ENCODE data around the gene CST9. TPM values are rescaled to one million over a fixed set of nuclear protein-coding genes. Genes with fewer than 3 reads are reported as not detected.
"Not testable (repeated sequence)": the region's sequence is repeated elsewhere in the genome, so short reads cannot be mapped to it uniquely, and the experiment has no call there.

The CST9 gene
- total RNA-seq, 2 experiments from 2014 or later, result not detected

GRCh38 chr20:23624324-23624691 lies 18.6 kb upstream of the CST9 start:
- no peak for DNase-seq
- ChIA-PET POLR2A (no interaction called here), CTCF (no interaction called here)
- no peak overlapping the region for H3K27ac Mint-ChIP-seq
- peaks cover 6% of the 10 kb centered on the region for H3K4me1 Mint-ChIP-seq
- no peaks in the 10 kb centered on the region for H3K36me3 Mint-ChIP-seq (ENCODE audit: low read depth)
- H3K9me3 Mint-ChIP-seq, result no peaks in the 10 kb centered on the region
- H3K27me3 Mint-ChIP-seq, result peaks cover 22% of the 10 kb centered on the region
- no peak overlapping the region for H3K4me3 Mint-ChIP-seq

GRCh38 chr20:23623666-23624323 lies 18.1 kb upstream of the CST9 start:
- CTCF ChIA-PET, result no interaction called here
- no peak for DNase-seq
- Mint-ChIP-seq H3K4me1 (peaks cover 6% of the 10 kb centered on the region), H3K36me3 (ENCODE audit: low read depth) (no peaks in the 10 kb centered on the region), H3K9me3 (no peaks in the 10 kb centered on the region), H3K27ac (no peak overlapping the region), H3K4me3 (no peak overlapping the region), H3K27me3 (peaks cover 26% of the 10 kb centered on the region)
- POLR2A ChIA-PET, result no interaction called here

GRCh38 chr20:23622839-23623343 lies 17.2 kb upstream of the CST9 start:
- no peak overlapping the region for H3K4me3 Mint-ChIP-seq

GRCh38 chr20:23622401-23622800 lies 16.7 kb upstream of the CST9 start:
- CTCF ChIA-PET; H3K4me3 Mint-ChIP-seq; H3K4me1 Mint-ChIP-seq; H3K9me3 Mint-ChIP-seq; DNase-seq; POLR2A ChIA-PET; H3K27ac Mint-ChIP-seq; H3K36me3 Mint-ChIP-seq (ENCODE audit: low read depth): not testable (repeated sequence)
- H3K27me3 Mint-ChIP-seq, result peaks cover 35% of the 10 kb centered on the region

More at GRCh38 chr20:23622839-23623343, 17.2 kb upstream of the CST9 start:
- POLR2A ChIA-PET, result no interaction called here
- Mint-ChIP-seq H3K36me3 (ENCODE audit: low read depth) (no peaks in the 10 kb centered on the region), H3K27ac (no peak overlapping the region), H3K4me1 (peaks cover 6% of the 10 kb centered on the region), H3K27me3 (peaks cover 33% of the 10 kb centered on the region), H3K9me3 (no peaks in the 10 kb centered on the region)
- CTCF ChIA-PET, result no interaction called here
- DNase-seq, result no peak

- H3K36me3 Mint-ChIP-seq (ENCODE audit: low read depth); CTCF ChIA-PET: not testable (repeated sequence)
- H3K27me3 Mint-ChIP-seq, result peaks cover 36% of the 10 kb centered on the region
Observed at GRCh38 chr20:23620670-23621386, 15.1 kb upstream of the CST9 start.

GRCh38 chr20:23614163-23614562 lies 8.4 kb upstream of the CST9 start:
- ChIA-PET CTCF (no interaction called here), POLR2A (no interaction called here)
- Mint-ChIP-seq H3K27ac (no peak overlapping the region), H3K27me3 (peaks cover 21% of the 10 kb centered on the region), H3K4me3 (no peak overlapping the region), H3K9me3 (no peaks in the 10 kb centered on the region), H3K4me1 (no peaks in the 10 kb centered on the region), H3K36me3 (ENCODE audit: low read depth) (no peaks in the 10 kb centered on the region)
- DNase-seq, result no peak

More at GRCh38 chr20:23620670-23621386, 15.1 kb upstream of the CST9 start:
- H3K27ac Mint-ChIP-seq, H3K4me3 Mint-ChIP-seq, DNase-seq, POLR2A ChIA-PET, H3K4me1 Mint-ChIP-seq, H3K9me3 Mint-ChIP-seq: not testable (repeated sequence)

GRCh38 chr20:23613676-23614075 lies 8.0 kb upstream of the CST9 start:
- Mint-ChIP-seq H3K4me1 (no peaks in the 10 kb centered on the region), H3K27me3 (peaks cover 17% of the 10 kb centered on the region), H3K9me3 (no peaks in the 10 kb centered on the region), H3K4me3 (no peak overlapping the region), H3K36me3 (ENCODE audit: low read depth) (no peaks in the 10 kb centered on the region), H3K27ac (no peak overlapping the region)
- ChIA-PET POLR2A (no interaction called here), CTCF (no interaction called here)
- no peak for DNase-seq

GRCh38 chr20:23612396-23612795 lies 6.7 kb upstream of the CST9 start:
- ChIA-PET CTCF (no interaction called here), POLR2A (no interaction called here)
- Mint-ChIP-seq H3K4me1 (no peaks in the 10 kb centered on the region), H3K27ac (no peak overlapping the region), H3K36me3 (ENCODE audit: low read depth) (no peaks in the 10 kb centered on the region), H3K27me3 (peaks cover 9% of the 10 kb centered on the region), H3K4me3 (no peak overlapping the region), H3K9me3 (no peaks in the 10 kb centered on the region)
- no peak for DNase-seq

GRCh38 chr20:23609486-23610109 lies 3.9 kb upstream of the CST9 start:
- CTCF ChIA-PET, result no interaction called here
- H3K9me3 Mint-ChIP-seq, result no peaks in the 10 kb centered on the region
- no peaks in the 10 kb centered on the region for H3K36me3 Mint-ChIP-seq (ENCODE audit: low read depth)
- no peaks in the 10 kb centered on the region for H3K4me1 Mint-ChIP-seq
- no peak overlapping the region for H3K27ac Mint-ChIP-seq
- POLR2A ChIA-PET, result no interaction called here
- DNase-seq, result no peak
- peaks cover 3% of the 10 kb centered on the region for H3K27me3 Mint-ChIP-seq
- no peak overlapping the region for H3K4me3 Mint-ChIP-seq

GRCh38 chr20:23608251-23608846 lies 2.6 kb upstream of the CST9 start:
- Mint-ChIP-seq H3K27me3 (peaks cover 3% of the 10 kb centered on the region), H3K4me3 (no peak overlapping the region), H3K36me3 (ENCODE audit: low read depth) (no peaks in the 10 kb centered on the region), H3K4me1 (no peaks in the 10 kb centered on the region), H3K27ac (no peak overlapping the region), H3K9me3 (no peaks in the 10 kb centered on the region)
- CTCF ChIA-PET, result no interaction called here
- POLR2A ChIA-PET, result no interaction called here
- no peak for DNase-seq

GRCh38 chr20:23607497-23608245 lies 2.0 kb upstream of the CST9 start:
- Mint-ChIP-seq H3K4me3 (no peak overlapping the region), H3K9me3 (no peaks in the 10 kb centered on the region), H3K27me3 (peaks cover 3% of the 10 kb centered on the region), H3K36me3 (ENCODE audit: low read depth) (no peaks in the 10 kb centered on the region), H3K27ac (no peak overlapping the region), H3K4me1 (no peaks in the 10 kb centered on the region)
- ChIA-PET POLR2A (no interaction called here), CTCF (no interaction called here)
- DNase-seq, result no peak

GRCh38 chr20:23606652-23607049 lies 934 bp upstream of the CST9 start:
- H3K27ac Mint-ChIP-seq, result no peak overlapping the region
- ChIA-PET POLR2A (no interaction called here), CTCF (no interaction called here)
- H3K4me3 Mint-ChIP-seq, result no peak overlapping the region
- no peaks in the 10 kb centered on the region for H3K9me3 Mint-ChIP-seq
- peak; percentile 75 for DNase-seq
- H3K4me1 Mint-ChIP-seq, result no peaks in the 10 kb centered on the region
- H3K36me3 Mint-ChIP-seq (ENCODE audit: low read depth), result no peaks in the 10 kb centered on the region
- H3K27me3 Mint-ChIP-seq, result peaks cover 3% of the 10 kb centered on the region

- no peak overlapping the region for H3K27ac Mint-ChIP-seq
- ChIA-PET CTCF (no interaction called here), POLR2A (no interaction called here)
- no peak overlapping the region for H3K4me3 Mint-ChIP-seq
- H3K4me1 Mint-ChIP-seq, result no peaks in the 10 kb centered on the region
- no peak for DNase-seq
- H3K9me3 Mint-ChIP-seq, result no peaks in the 10 kb centered on the region
- no peaks in the 10 kb centered on the region for H3K27me3 Mint-ChIP-seq
- H3K36me3 Mint-ChIP-seq (ENCODE audit: low read depth), result no peaks in the 10 kb centered on the region
Observed at GRCh38 chr20:23604306-23604705, 1.4 kb downstream of the CST9 start.

All from activated CD4-positive, alpha-beta T cell treated with anti-CD3 and anti-CD28 coated beads, Interleukin-2, amount 10 ng/mL, durations not matched to agents 7 days and 5 days (primary cell).